HG02610 (cell line): ENCODE results near the gene NUBP1.
A peak's percentile ranks its signal among the peaks of the same experiment; 100 is the strongest.
"Not testable (repeated sequence)": the region's sequence is repeated elsewhere in the genome, so short reads cannot be mapped to it uniquely, and the experiment has no call there.

ENCODE experiments used
- ATAC-seq: cut with Tn5 transposase; IDR thresholded peaks from one replicate; pipeline ENCODE4 v1.9.1; 2021; ENCODE audit warnings: mild to moderate bottlenecking, moderate library complexity; ENCODE audit not compliant: unreplicated experiment

The NUBP1 gene

DNA sequence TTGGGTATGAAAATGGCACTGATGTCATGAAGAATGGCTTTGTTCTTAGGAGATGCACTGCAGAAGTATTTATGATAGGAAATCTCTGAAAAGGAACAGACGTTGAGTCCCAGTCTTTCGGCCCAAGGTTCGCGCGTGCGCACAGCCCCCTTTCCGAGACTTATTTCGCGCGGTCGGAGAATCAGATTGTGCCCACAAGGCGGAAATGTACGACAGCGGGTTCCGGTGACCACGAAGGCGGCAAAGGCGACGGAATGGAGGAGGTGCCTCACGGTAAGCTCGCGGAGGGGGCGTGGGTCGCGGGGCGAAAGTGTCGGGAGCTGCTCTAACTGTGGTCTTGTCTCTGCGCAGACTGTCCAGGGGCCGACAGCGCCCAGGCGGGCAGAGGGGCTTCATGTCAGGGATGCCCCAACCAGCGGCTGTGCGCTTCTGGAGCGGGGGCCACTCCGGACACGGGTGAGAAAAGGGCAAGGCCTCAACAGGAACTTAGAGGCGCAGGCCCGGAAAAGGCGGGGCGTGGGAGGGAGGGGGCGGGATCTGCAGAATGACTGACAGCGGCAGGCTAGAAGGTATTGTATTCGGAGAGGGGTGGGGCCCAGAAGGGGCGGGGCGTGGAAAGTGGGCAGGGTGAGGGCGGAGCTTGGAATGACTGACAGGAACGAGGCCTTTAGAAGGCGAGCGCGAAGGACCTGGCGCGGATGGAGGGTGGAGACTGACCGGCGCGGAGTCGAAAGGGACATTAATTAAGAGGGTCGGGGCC is at the start of gene NUBP1:
Gene NUBP1, plus strand, starts transcription at position 233 of the 760 bp plus-strand sequence. Its CDS starts 22 bp downstream, at position 255.
- peak; percentile 75 for ATAC-seq

DNA sequence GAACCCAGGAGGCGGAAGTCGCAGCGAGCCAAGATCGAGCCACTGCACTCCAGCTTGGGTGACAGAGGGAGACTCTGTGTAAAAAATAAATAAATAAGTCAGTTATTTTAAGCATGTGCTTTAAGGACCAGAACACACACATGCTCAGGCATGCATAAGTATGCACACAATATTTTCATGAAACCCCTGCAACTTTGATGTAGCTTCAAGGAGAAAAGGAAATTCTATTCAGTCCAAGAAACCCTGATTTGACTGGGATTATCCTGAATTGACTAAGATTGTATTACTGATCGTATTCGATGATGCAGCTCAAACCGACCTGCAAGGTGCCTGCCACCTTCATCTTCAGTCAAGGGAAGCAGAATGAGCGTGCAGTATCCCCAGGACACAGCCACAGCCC is 49.8 kb upstream of the NUBP1 start:
- no peak for ATAC-seq

DNA sequence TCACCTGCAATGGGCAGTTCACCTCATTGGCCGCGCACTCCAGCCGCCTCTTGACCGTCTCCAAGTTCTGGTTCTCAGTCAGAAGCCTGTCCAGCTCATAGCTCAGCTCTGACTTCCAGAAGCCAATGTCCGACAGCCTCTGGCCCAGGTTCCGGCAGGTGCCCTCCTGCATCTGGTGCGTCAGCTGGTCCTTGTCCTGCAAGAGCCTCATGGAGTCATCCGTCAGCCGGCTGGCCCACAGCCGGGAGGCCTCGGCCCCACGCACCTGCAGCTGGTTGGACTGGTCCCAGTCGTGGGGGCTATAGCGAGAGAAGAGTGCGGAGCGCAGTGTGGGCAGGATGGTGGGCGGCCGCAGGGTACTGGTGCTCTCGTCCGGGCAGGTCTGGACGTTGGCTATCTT is 49.3 kb upstream of the NUBP1 start:
- ATAC-seq = no peak

DNA sequence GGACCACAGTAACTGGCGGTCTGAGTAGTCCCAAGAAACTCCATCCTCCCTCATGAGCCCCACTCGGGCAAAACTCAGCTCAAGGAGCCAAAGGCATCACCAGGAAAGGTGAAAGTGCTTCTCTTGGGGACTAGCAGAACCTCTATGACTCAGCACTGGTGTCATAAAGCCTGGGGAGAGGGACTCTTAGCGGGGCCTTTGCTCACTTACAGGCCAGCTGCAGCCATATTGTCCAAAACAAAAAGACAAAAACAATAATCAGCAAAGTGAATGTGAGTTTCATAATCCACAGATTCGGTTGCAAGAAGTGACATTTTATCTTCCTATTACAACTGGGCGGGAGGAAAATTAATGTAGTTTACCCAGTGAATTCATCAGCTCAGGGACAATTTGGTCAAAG is 48.8 kb upstream of the NUBP1 start, which contains the start of gene TEKT5:
Gene TEKT5, minus strand, starts transcription at position 101 of the 400 bp plus-strand sequence. Its CDS starts 57 bp downstream, at position 44.
- no peak for ATAC-seq

DNA sequence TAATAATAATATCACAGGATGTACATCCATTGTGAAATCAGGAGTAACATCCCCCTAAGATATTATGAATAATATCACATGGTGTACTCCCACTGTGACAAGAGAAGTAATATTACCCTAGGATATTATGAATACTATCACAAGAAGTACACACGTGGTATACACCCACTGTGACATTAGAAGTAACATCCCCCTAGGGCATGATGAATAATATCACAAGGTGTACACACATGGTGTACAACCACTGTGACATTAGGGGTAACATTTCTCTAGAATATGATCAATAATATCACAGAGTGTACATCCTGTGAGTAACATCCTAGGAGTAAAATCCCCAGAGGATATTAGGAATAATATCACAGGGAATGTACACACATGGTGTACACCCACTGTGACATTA is 43.9 kb upstream of the NUBP1 start:
- ATAC-seq = no peak

DNA sequence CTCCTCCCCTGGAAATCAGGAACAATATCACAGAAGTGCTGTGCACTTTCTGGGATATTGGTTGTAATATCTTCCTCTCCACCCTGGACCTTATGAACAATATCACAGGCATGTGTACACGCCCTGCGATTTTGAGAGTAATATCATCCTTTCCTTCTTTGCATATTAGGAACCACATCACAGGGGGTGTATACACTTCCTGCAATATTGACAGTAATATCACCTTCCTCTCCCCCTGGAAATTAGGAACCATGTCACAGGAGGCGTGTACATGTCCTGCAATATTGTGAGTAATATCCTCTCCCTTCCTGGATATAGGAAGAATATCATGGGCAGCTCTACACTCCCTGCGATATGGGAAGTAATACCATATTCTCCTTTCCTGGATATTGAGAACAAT is 34.7 kb upstream of the NUBP1 start:
- ATAC-seq = no peak

DNA sequence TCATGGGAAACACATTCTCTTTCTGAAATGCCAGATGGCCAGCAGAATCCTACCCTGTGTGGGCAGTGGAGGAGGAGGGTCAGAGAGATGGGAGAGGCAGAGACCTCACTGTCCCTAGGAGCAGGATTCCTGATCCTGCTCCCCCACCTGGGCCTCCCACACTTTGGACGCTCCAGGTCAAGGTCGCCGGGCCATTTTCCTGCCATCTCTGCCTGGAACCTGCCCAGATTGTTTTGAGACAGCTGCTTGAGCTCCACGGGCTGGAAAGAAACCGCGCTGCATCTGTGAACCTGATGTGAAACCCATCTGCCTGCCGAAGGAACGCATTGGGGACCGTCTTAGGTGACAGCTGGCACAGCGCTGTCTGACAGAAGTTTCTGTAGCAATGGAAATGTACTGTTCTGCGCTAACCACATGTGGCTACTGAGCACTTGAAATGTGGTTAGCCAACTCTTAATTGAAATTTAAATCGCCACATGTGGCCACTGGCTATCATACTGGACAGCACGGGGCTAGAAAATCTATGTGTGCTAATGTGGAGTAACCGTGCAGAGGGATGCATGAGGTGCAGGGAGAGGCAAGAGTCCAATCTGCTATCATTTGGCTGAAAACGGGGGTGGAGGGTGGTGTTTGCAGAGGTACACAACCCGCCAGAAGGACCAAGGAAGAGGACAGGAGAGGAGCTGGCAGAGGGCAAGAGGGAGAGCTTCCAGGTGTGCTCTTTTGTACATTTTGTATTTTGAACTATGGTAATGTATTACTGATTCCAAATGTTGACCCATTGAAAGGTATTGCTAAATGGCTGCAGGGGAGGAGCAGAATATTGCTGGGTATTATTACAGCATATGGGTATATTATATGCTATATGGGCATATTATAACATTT is 15.4 kb upstream of the NUBP1 start:
- no peak for ATAC-seq

DNA sequence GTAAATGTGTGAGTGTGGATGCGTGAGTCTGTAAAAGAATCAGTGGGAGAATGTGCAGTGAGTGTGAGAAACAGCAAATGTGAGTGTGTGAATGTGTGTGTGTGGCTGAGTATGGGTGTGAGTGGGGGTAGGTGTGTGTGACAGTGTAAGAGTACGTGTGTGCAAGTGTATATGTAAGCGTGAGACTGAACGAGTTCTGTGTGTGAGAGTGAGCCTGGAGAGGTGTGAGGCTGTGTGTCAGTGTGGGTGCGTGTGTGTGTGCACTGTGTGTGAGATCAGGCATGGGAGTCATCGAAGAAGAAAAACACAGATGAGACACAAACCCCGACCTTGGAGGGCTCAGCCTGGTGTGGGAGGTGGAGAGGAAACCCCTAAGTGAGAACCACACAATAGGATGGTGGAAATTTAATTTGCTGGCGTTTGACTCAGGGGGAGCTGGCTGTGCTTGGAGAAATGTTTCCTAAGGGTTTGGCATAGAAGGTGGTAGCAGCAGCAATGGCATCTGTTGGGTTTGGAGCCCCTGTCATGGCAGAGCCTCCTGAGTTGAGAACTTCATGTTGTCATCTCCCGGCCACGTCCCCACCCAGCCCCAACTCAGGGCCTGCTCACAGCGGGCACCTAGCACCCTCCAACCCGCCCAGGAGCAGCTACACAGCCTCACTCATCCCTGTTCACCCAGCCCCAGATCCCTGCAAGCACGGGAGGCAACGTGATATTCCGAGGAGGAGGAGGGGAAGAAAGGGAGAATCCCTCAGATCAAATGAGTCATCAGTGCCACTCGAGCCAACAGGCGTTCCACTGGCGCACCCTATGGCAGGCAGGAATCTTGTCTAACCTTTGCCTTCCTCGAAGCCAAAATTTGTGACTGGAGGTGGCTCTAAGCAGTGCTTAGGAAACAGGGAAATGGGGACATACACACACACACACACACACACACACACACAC is 14.3 kb upstream of the NUBP1 start:
- ATAC-seq = no peak

DNA sequence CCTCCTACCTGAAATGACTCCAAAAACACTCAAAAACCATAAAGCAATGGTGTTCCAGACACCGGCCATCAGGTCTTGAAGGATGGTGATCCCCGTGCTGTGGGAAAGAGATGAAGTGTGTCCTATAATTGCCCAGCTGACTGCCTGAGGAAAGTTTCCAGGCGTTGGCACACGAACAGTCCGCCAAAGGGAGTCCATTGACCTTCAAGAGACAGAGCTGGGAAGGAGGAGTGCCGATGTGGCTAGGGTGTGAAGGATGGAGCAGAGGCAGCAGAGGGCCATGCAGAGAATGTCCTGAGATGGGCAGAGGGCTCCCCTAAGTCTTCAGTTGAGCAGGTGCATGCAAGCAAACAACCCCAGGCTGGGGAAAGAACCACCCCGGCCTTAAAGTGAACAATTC is 11.9 kb upstream of the NUBP1 start:
- ATAC-seq = no peak

DNA sequence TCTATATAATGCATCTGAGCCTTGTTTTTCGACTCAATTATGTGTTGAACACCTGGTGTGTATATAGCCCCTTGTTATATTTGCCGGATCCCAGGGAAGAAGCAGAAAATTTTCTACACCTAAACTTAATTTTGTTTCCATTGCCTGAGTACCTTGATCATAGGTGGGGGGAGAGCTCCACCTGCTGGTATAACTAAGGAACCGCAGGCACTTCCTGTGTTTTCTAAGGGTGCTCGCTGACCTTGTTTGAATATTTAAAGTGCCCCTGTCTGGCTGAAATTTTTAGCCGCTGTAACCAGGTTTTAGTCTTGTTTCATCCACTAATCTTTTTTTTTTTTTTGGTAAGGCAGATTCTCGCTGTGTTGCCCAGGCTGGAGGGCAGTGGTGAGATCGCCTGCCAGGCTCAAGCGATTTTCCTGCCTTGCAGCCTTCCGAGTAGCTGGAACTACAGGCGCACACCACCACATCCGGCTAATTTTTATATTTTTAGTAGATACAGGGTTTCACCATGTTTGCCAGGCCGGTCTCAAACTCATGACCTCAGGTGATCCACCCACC is 6.5 kb upstream of the NUBP1 start:
- ATAC-seq = no peak

DNA sequence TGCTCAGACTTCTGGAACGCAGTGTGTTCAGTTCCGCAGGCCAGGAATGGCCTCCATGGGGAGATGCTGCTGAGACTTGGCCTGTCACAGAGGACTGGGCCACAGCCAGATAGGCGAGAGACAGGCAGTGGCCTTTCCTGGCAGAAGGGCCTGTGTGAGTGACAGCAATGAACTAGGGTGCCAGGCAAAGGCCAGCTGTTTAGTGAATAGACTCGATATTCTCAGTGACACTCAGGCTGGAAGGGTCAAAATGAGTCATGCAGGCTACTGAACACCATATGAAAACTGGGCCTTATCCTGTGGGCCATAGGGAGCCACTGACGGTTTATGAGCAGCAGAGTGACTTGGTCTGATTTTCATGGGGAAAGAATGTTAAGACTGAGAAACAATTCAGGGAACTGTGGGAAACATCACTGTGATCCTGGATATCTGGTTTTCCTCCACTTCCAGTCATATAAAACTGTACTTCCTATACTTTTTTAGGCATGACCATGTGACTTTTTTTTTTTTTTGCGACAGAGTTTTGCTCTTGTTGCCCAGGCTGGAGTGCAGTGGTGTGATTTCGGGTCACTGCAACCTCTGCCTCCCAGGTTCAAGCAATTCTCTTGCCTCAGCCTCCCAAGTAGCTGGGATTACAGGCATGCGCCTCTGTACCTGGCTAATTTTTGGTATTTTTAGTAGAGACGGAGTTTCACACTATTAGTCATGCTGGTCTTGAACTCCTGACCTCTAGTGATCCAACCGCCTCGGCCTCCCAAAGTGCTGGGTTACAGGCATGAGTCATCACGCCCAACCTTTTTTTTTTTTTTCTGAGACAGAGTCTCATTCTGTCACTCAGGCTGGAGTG is 5.2 kb upstream of the NUBP1 start:
- ATAC-seq = peak; percentile 81

DNA sequence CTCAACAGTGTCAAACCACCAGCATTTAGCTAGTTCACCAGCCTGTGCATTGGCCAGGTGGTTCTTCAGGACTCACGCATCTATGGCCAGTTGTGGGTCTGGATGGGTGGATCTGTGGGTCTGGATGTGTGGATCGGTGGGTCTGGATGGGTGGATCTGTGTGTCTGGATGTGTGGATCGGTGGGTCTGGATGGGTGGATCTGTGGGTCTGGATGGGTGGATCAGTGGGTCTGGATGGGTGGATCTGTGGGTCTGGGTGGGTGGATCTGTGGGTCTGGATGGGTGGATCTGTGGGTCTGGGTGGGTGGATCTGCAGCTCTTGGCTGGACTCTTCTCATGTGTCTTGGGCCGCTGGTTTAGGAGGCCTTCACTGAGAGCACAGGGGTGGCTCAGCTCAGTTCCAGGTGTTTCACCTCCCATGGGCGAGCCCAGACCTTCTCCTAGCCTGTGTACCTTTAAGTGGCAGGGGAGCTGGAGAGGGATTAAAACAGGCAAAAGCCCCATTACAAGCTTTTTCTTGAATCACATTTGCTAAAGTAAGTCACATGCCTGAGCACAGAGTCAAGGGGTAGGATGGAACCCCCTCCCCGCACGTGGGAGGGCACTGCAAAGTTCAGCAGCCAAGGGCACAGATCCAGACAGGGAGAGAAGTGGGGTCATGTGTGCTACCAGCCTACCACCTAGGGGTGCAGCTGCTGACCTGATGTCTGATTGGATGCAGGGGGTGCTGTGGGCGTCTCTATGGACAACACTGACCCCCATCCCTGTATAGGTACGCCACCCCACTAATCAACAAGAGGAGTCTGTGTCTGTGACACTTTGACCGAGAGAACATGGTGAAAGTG is 3.4 kb upstream of the NUBP1 start:
- ATAC-seq = no peak

DNA sequence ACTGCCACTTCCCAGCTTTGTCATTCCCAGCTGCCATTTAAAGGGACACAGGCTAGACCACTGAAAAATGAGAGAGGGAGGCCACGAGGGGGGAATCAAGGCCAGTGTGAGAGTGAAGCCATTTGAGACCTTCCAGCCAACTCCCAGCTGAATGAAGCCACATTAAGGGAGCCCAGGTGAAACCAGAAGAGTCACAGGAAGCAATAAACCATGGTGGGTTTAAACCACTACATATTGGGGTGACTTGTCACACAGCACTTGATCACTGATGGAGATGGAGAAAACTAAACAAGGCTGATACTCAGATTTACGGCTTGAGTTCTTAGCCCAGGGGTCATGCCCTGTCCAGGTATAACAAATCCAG is 2.8 kb upstream of the NUBP1 start:
- ATAC-seq = no peak

DNA sequence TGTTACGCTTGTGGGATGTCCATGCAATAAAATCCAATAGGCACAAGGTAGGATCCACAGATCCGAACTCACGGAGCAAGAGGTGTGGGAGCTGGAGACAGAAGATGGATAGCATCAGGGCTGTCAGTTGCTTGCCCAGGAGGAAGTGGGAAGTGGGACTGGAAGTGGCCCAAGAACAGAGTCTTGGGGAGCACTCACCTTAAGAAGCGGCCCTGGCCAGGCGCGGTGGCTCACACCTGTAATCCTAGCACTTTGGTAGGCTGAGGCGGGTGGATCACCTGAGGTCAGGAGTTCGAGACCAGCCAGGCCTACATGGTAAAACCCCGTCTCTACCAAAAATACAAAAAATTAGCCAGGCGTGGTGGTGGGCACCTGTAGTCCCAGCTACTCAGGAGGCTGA is 2.4 kb upstream of the NUBP1 start:
- ATAC-seq = not testable (repeated sequence)

DNA sequence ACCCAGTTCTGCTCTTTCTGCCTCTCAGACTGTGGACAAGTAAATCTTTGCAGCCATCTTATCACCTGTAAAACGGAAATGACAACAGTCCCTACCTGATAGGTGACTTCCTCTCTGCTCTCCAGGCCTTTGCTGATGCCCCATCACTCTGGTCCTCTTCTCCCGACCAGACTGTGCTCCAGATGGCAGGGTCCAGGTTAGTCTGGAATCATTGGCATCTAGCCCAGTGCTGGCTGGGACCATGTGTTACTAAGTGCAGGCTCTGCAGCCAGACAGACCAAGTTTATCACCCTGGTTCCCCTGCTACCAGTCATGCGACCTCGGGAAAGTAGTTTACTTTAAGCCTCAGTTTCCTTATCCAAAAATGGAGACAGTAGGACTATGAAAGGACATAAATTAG is 1.8 kb upstream of the NUBP1 start:
- no peak for ATAC-seq

DNA sequence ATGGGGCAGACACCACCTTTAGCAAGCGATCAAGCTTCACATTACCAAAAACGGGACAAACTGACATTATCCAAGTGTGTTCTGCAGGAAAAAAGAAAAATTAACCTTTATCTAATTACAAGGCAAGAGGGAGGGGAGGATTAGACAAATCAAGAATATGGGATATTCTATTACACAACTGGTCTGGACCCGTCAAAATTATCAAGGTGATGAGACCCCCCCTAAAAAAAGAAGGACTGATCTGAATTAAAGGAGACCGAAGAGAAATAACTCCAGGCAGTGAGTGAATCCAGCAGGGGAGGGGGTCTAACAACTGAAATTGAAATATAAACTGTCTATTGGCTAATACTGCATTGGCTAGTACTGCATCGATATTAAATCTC is 424 bp upstream of the NUBP1 start:
- no peak for ATAC-seq

DNA sequence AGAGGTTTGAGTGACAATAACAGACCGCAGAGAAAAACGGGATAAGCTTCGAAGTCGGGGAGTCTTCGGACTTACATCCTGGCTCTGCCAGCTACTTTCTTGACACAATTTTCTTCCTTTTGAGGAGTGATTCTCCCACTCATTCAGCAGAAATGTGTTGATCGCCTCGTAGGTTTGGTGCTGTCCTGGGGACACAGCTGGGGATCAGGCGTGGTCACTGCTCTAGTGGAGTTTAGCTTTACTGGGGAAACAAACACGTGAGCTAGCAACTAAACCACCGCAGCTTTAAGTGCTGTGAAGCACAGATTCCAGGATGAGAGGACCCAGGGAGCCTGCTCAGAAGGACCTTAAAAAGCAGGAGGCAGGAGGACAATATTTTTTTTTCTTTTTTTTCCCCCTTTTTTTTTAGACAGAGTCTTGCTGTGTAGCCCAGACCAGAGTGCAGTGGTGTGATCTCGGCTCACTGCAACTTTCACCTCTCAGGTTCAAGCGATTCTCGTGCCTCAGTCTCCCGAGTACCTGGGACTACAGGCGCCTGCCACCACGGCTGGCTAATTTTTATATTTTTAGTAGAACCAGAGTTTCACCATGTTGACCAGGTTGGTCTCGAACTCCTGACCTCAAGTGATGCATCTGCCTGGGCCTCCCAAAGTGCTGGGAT is 858 bp downstream of the NUBP1 start:
- no peak for ATAC-seq

DNA sequence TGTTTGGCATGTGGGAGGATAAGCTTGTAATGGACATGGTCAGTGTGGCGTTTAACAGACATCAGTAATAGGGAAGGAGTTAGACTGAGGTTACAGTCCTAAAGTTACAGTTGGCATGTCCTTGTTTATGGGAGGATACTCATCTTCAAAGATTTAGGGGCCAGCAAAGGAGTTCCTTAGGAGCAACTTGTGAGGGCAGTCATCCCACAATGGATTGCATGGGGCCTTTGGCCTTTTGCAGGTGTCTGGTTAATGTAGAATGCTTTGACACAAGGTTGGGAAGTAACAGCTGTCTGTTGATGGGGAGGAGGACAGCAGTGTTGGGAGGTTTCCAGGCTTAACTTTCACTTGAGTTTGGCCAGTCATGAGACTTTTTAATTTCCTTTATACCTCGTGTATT is 2.2 kb downstream of the NUBP1 start:
- ATAC-seq = no peak
